Activated CD4-positive, alpha-beta T cell treated with anti-CD3 and anti-CD28 coated beads, Interleukin-2, amount 10 ng/mL, durations not matched to agents 24 days and 14 days (primary cell): ENCODE data around the gene UBE2L6. TPM values are rescaled to one million over a fixed set of nuclear protein-coding genes. Genes with fewer than 3 reads are reported as not detected.
A peak's percentile ranks its signal among the peaks of the same experiment; 100 is the strongest.

Experiments used
- DNase-seq: peaks from one replicate; pipeline ENCODE4 v3.0.0; 2022
- H3K27ac Mint-ChIP-seq: one replicate; pipeline ENCODE4 v1.8.0; 2022; ENCODE audit warnings: mild to moderate bottlenecking, mixed read lengths
- H3K27me3 Mint-ChIP-seq: one replicate; pipeline ENCODE4 v1.8.0; 2022; ENCODE audit warnings: mixed read lengths
- H3K36me3 Mint-ChIP-seq: one replicate; pipeline ENCODE4 v1.8.0; 2022; ENCODE audit warnings: low read depth, mild to moderate bottlenecking, mixed read lengths
- H3K4me1 Mint-ChIP-seq: one replicate; pipeline ENCODE4 v1.8.0; 2021; ENCODE audit warnings: mixed read lengths
- H3K4me3 Mint-ChIP-seq: one replicate; pipeline ENCODE4 v1.8.0; 2022; ENCODE audit warnings: mild to moderate bottlenecking, moderate library complexity, mixed read lengths
- H3K9me3 Mint-ChIP-seq: one replicate; pipeline ENCODE4 v1.8.0; 2021; ENCODE audit warnings: mixed read lengths
- intact Hi-C: fragments of 100-400 bp; cut with micrococcal nuclease; formaldehyde crosslinking; loops from one replicate; pipeline ENCODE4 v1.15.1; 2023
- total RNA-seq: library from RNA; stranded (reverse); gene quantifications from 2 replicates; pipeline ENCODE4 v1.2.3, GENCODE V29; 2022

Gene UBE2L6
- total RNA-seq, 1 donor from 2014 or later = 151 TPM

GRCh38 chr11:57530596-57531507 is 36.6 kb downstream of the UBE2L6 start, which contains the start of gene TIMM10:
Gene TIMM10, minus strand, starts transcription at chr11:57530754. Its CDS starts 565 bp downstream, at chr11:57530189.
- peak within 1 kb of the TSS; percentile 85 for H3K27ac Mint-ChIP-seq
- DNase-seq = peak; percentile 98
- peak within 1 kb of the TSS; percentile 89 for H3K4me3 Mint-ChIP-seq
- H3K36me3 Mint-ChIP-seq = peaks cover 22% of the 10 kb centered on the region
- no peaks in the 10 kb centered on the region for H3K9me3 Mint-ChIP-seq
- intact Hi-C loops = loop anchor here (1.0 kb wide), 8 partner anchors 35 to 1048 kb away; partner anchors contain the start of genes CLP1, MED19, SELENOH and SSRP1
- peaks cover 32% of the 10 kb centered on the region for H3K4me1 Mint-ChIP-seq
- H3K27me3 Mint-ChIP-seq = no peaks in the 10 kb centered on the region

- Mint-ChIP-seq H3K4me3 (peak overlapping the region; percentile 89), H3K27me3 (no peaks in the 10 kb centered on the region), H3K4me1 (peaks cover 32% of the 10 kb centered on the region), H3K27ac (peak overlapping the region; percentile 85), H3K36me3 (peaks cover 18% of the 10 kb centered on the region), H3K9me3 (no peaks in the 10 kb centered on the region)
- intact Hi-C loops = loop anchor here (1.0 kb wide), 6 partner anchors 105 to 1049 kb away; partner anchors contain the start of genes CLP1, MED19, SELENOH and TMX2
- DNase-seq = no peak
Measured at GRCh38 chr11:57530215-57530595, 37.3 kb downstream of the UBE2L6 start.

GRCh38 chr11:57529012-57529411 is 38.5 kb downstream of the UBE2L6 start:
- Mint-ChIP-seq H3K4me1 (peaks cover 34% of the 10 kb centered on the region), H3K27me3 (no peaks in the 10 kb centered on the region), H3K9me3 (no peaks in the 10 kb centered on the region), H3K36me3 (peaks cover 25% of the 10 kb centered on the region), H3K4me3 (no peak overlapping the region), H3K27ac (no peak overlapping the region)
- intact Hi-C loops = loop anchor here (1.0 kb wide), 1 partner anchor 184 kb away; no protein-coding TSS in a partner anchor
- no peak for DNase-seq

- H3K27ac Mint-ChIP-seq = no peak overlapping the region
- intact Hi-C loops = loop anchor here (1.0 kb wide), 3 partner anchors 12 to 70 kb away; partner anchors contain the start of gene SLC43A1
- no peak overlapping the region for H3K4me3 Mint-ChIP-seq
- H3K4me1 Mint-ChIP-seq = peaks cover 34% of the 10 kb centered on the region
- peak; percentile 93 for DNase-seq
- H3K36me3 Mint-ChIP-seq = peaks cover 22% of the 10 kb centered on the region
- H3K27me3 Mint-ChIP-seq = no peaks in the 10 kb centered on the region
- no peaks in the 10 kb centered on the region for H3K9me3 Mint-ChIP-seq
Measured at GRCh38 chr11:57527056-57527631, 40.3 kb downstream of the UBE2L6 start.

- DNase-seq = no peak
- Mint-ChIP-seq H3K4me3 (no peak overlapping the region), H3K27me3 (no peaks in the 10 kb centered on the region), H3K4me1 (peaks cover 13% of the 10 kb centered on the region), H3K36me3 (peaks cover 12% of the 10 kb centered on the region), H3K27ac (peak overlapping the region; percentile 2), H3K9me3 (no peaks in the 10 kb centered on the region)
- intact Hi-C loops = no loop called here
Measured at GRCh38 chr11:57523419-57523818, 44.1 kb downstream of the UBE2L6 start.

- Mint-ChIP-seq H3K4me3 (no peak overlapping the region), H3K9me3 (no peaks in the 10 kb centered on the region), H3K27me3 (peaks cover 2% of the 10 kb centered on the region), H3K4me1 (peaks cover 6% of the 10 kb centered on the region), H3K36me3 (peaks cover 8% of the 10 kb centered on the region), H3K27ac (no peak overlapping the region)
- no peak for DNase-seq
- intact Hi-C loops = no loop called here
Measured at GRCh38 chr11:57521116-57521515, 46.4 kb downstream of the UBE2L6 start.

GRCh38 chr11:57516061-57516443 is 51.4 kb downstream of the UBE2L6 start:
- Mint-ChIP-seq H3K4me3 (peak overlapping the region; percentile 97), H3K36me3 (peaks cover 2% of the 10 kb centered on the region), H3K27me3 (peaks cover 4% of the 10 kb centered on the region), H3K27ac (peak overlapping the region; percentile 88), H3K9me3 (no peaks in the 10 kb centered on the region), H3K4me1 (peaks cover 27% of the 10 kb centered on the region)
- DNase-seq = no peak
- intact Hi-C loops = no loop called here

GRCh38 chr11:57515332-57516060 is 52.0 kb downstream of the UBE2L6 start, which contains the start of gene SLC43A1:
Gene SLC43A1, minus strand, starts transcription at chr11:57515702. Its CDS starts 1,591 bp downstream, at chr11:57514111.
- intact Hi-C loops = loop anchor here (1.0 to 2.0 kb wide), 2 partner anchors 12 to 59 kb away; no protein-coding TSS in a partner anchor
- Mint-ChIP-seq H3K4me1 (peaks cover 27% of the 10 kb centered on the region), H3K4me3 (peak within 1 kb of the TSS; percentile 97), H3K9me3 (no peaks in the 10 kb centered on the region), H3K27ac (peak within 1 kb of the TSS; percentile 91), H3K27me3 (peaks cover 4% of the 10 kb centered on the region), H3K36me3 (peaks cover 2% of the 10 kb centered on the region)
- DNase-seq = peak; percentile 83

- Mint-ChIP-seq H3K27ac (peak overlapping the region; percentile 91), H3K9me3 (no peaks in the 10 kb centered on the region), H3K36me3 (peaks cover 2% of the 10 kb centered on the region), H3K27me3 (peaks cover 4% of the 10 kb centered on the region), H3K4me1 (peaks cover 27% of the 10 kb centered on the region), H3K4me3 (peak overlapping the region; percentile 97)
- DNase-seq = peak; percentile 87
- intact Hi-C loops = loop anchor here (1.0 to 2.0 kb wide), 2 partner anchors 13 to 58 kb away; no protein-coding TSS in a partner anchor
Measured at GRCh38 chr11:57514538-57515331, 52.7 kb downstream of the UBE2L6 start.

- peaks cover 4% of the 10 kb centered on the region for H3K27me3 Mint-ChIP-seq
- DNase-seq = peak; percentile 78
- peaks cover 29% of the 10 kb centered on the region for H3K4me1 Mint-ChIP-seq
- intact Hi-C loops = loop anchor here (2.0 kb wide), 1 partner anchor 57 kb away; no protein-coding TSS in a partner anchor
- no peaks in the 10 kb centered on the region for H3K9me3 Mint-ChIP-seq
- H3K27ac Mint-ChIP-seq = peak overlapping the region; percentile 91
- H3K4me3 Mint-ChIP-seq = peak overlapping the region; percentile 97
- H3K36me3 Mint-ChIP-seq = peaks cover 2% of the 10 kb centered on the region
Measured at GRCh38 chr11:57513911-57514537, 53.4 kb downstream of the UBE2L6 start.

GRCh38 chr11:57513452-57513795 is 54.0 kb downstream of the UBE2L6 start:
- peak overlapping the region; percentile 97 for H3K4me3 Mint-ChIP-seq
- H3K27me3 Mint-ChIP-seq = peaks cover 4% of the 10 kb centered on the region
- intact Hi-C loops = no loop called here
- H3K36me3 Mint-ChIP-seq = peaks cover 2% of the 10 kb centered on the region
- DNase-seq = no peak
- no peaks in the 10 kb centered on the region for H3K9me3 Mint-ChIP-seq
- peaks cover 29% of the 10 kb centered on the region for H3K4me1 Mint-ChIP-seq
- peak overlapping the region; percentile 34 for H3K27ac Mint-ChIP-seq

- Mint-ChIP-seq H3K27ac (no peak overlapping the region), H3K27me3 (peaks cover 4% of the 10 kb centered on the region), H3K4me3 (no peak overlapping the region), H3K4me1 (peaks cover 29% of the 10 kb centered on the region), H3K9me3 (no peaks in the 10 kb centered on the region), H3K36me3 (peaks cover 4% of the 10 kb centered on the region)
- intact Hi-C loops = no loop called here
- no peak for DNase-seq
Measured at GRCh38 chr11:57512646-57513451, 54.6 kb downstream of the UBE2L6 start.
